HepG2 (cell line): ENCODE data around the gene PDE3B. TPM values are rescaled to one million over a fixed set of nuclear protein-coding genes. Genes with fewer than 3 reads are reported as not detected.
A peak's percentile ranks its signal among the peaks of the same experiment; 100 is the strongest.

ENCODE experiments used
- NPAS2 ChIP-seq: sonication (generic); formaldehyde crosslinking; IDR thresholded peaks from 2 replicates; pipeline ENCODE4 v1.8.0; 2022; ENCODE audit warnings: mild to moderate bottlenecking, missing genetic modification reagents, borderline replicate concordance
- SP4 ChIP-seq: sonication (generic); formaldehyde crosslinking; IDR thresholded peaks from 2 replicates; pipeline ENCODE4 v1.8.1; 2023; ENCODE audit warnings: mild to moderate bottlenecking, missing genetic modification reagents
- SPEN ChIP-seq: sonication (generic); formaldehyde crosslinking; IDR thresholded peaks from 2 replicates; pipeline ENCODE4 v1.5.1; 2020; ENCODE audit warnings: low read depth, mild to moderate bottlenecking, missing genetic modification reagents
- ZNF564 ChIP-seq: sonication (generic); formaldehyde crosslinking; IDR thresholded peaks from 2 replicates; pipeline ENCODE4 v1.8.1; 2023; ENCODE audit warnings: mild to moderate bottlenecking, missing genetic modification reagents
- ZNF737 ChIP-seq: sonication (generic); formaldehyde crosslinking; IDR thresholded peaks from 2 replicates; pipeline ENCODE4 v1.5.0; 2020; ENCODE audit warnings: missing genetic modification reagents, mild to moderate bottlenecking, borderline replicate concordance
- ZNF740 ChIP-seq: sonication (generic); formaldehyde crosslinking; IDR thresholded peaks from 2 replicates; pipeline ENCODE4 v1.4.0; 2020; ENCODE audit warnings: missing genetic modification reagents
- ZNF773 ChIP-seq: sonication (generic); formaldehyde crosslinking; IDR thresholded peaks from 2 replicates; pipeline ENCODE4 v1.4.0; 2020; ENCODE audit warnings: missing genetic modification reagents, borderline replicate concordance
- polyA plus RNA-seq, 8 experiments: library from polyadenylated mRNA; depleted of rRNA in 3 of 8; stranded (reverse) in 7 of 8; unstranded in 1 of 8; fragments of >200 nt; fragmentation: Illumina TruSeq in 4 of 8; extraction: Trizol in 4 of 8; gene quantifications; 2 replicates each; pipeline versions ENCODE4 v1.2.1 to v1.2.3, GENCODE V29; 2011 to 2016; ENCODE audit warnings: low read depth in 4 of 8, missing spikeins in 1 of 8, mixed read lengths in 1 of 8; ENCODE audit not compliant: insufficient read depth in 1 of 8
- total RNA-seq, 5 experiments: library from RNA; depleted of rRNA; stranded (reverse); fragments of >200 nt; fragmentation: Illumina TruSeq; extraction: Trizol; gene quantifications; 2 replicates each; pipeline ENCODE4 v1.2.3, GENCODE V29; 2016; ENCODE audit warnings: low read depth in 1 of 5
- TF ChIP-seq, protein P1 (sequence below): sonication (generic); formaldehyde crosslinking; IDR thresholded peaks from 2 replicates; pipeline ENCODE4 v1.4.0; 2020; ENCODE audit warnings: missing genetic modification reagents
- TF ChIP-seq, protein P2 (sequence below): sonication (generic); formaldehyde crosslinking; IDR thresholded peaks from 2 replicates; pipeline ENCODE4 v1.4.0; 2020; ENCODE audit warnings: mild to moderate bottlenecking, missing genetic modification reagents
- TF ChIP-seq, protein P3 (sequence below): sonication (generic); formaldehyde crosslinking; IDR thresholded peaks from 2 replicates; pipeline ENCODE4 v1.8.0; 2023; ENCODE audit warnings: mild to moderate bottlenecking, missing genetic modification reagents
- TF ChIP-seq, protein P4 (sequence below): sonication (generic); formaldehyde crosslinking; IDR thresholded peaks from 2 replicates; pipeline ENCODE4 v1.5.0; 2020; ENCODE audit warnings: missing genetic modification reagents

Gene PDE3B
- total and polyA plus RNA-seq, 2 of the 13 experiments (the other 11 are each of a cell fraction or from before 2014, with no cell fraction given) = 14.1 to 26.5 TPM

- TF ChIP-seq ZNF740 (CRISPR knock-in tag) (no peak), SP4 (CRISPR knock-in tag) (no peak), SPEN (CRISPR knock-in tag) (peak; percentile 17; the same call in 1 of the 2 replicates), ZNF773 (CRISPR knock-in tag) (no peak), NPAS2 (CRISPR knock-in tag) (no peak), ZNF737 (no peak), ZNF564 (CRISPR knock-in tag) (no peak)
- TF ChIP-seq, protein P1, sequence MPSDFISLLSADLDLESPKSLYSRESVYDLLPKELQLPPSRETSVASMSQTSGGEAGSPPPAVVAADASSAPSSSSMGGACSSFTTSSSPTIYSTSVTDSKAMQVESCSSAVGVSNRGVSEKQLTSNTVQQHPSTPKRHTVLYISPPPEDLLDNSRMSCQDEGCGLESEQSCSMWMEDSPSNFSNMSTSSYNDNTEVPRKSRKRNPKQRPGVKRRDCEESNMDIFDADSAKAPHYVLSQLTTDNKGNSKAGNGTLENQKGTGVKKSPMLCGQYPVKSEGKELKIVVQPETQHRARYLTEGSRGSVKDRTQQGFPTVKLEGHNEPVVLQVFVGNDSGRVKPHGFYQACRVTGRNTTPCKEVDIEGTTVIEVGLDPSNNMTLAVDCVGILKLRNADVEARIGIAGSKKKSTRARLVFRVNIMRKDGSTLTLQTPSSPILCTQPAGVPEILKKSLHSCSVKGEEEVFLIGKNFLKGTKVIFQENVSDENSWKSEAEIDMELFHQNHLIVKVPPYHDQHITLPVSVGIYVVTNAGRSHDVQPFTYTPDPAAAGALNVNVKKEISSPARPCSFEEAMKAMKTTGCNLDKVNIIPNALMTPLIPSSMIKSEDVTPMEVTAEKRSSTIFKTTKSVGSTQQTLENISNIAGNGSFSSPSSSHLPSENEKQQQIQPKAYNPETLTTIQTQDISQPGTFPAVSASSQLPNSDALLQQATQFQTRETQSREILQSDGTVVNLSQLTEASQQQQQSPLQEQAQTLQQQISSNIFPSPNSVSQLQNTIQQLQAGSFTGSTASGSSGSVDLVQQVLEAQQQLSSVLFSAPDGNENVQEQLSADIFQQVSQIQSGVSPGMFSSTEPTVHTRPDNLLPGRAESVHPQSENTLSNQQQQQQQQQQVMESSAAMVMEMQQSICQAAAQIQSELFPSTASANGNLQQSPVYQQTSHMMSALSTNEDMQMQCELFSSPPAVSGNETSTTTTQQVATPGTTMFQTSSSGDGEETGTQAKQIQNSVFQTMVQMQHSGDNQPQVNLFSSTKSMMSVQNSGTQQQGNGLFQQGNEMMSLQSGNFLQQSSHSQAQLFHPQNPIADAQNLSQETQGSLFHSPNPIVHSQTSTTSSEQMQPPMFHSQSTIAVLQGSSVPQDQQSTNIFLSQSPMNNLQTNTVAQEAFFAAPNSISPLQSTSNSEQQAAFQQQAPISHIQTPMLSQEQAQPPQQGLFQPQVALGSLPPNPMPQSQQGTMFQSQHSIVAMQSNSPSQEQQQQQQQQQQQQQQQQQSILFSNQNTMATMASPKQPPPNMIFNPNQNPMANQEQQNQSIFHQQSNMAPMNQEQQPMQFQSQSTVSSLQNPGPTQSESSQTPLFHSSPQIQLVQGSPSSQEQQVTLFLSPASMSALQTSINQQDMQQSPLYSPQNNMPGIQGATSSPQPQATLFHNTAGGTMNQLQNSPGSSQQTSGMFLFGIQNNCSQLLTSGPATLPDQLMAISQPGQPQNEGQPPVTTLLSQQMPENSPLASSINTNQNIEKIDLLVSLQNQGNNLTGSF (CRISPR knock-in tag) = no peak
- TF ChIP-seq, protein P2, sequence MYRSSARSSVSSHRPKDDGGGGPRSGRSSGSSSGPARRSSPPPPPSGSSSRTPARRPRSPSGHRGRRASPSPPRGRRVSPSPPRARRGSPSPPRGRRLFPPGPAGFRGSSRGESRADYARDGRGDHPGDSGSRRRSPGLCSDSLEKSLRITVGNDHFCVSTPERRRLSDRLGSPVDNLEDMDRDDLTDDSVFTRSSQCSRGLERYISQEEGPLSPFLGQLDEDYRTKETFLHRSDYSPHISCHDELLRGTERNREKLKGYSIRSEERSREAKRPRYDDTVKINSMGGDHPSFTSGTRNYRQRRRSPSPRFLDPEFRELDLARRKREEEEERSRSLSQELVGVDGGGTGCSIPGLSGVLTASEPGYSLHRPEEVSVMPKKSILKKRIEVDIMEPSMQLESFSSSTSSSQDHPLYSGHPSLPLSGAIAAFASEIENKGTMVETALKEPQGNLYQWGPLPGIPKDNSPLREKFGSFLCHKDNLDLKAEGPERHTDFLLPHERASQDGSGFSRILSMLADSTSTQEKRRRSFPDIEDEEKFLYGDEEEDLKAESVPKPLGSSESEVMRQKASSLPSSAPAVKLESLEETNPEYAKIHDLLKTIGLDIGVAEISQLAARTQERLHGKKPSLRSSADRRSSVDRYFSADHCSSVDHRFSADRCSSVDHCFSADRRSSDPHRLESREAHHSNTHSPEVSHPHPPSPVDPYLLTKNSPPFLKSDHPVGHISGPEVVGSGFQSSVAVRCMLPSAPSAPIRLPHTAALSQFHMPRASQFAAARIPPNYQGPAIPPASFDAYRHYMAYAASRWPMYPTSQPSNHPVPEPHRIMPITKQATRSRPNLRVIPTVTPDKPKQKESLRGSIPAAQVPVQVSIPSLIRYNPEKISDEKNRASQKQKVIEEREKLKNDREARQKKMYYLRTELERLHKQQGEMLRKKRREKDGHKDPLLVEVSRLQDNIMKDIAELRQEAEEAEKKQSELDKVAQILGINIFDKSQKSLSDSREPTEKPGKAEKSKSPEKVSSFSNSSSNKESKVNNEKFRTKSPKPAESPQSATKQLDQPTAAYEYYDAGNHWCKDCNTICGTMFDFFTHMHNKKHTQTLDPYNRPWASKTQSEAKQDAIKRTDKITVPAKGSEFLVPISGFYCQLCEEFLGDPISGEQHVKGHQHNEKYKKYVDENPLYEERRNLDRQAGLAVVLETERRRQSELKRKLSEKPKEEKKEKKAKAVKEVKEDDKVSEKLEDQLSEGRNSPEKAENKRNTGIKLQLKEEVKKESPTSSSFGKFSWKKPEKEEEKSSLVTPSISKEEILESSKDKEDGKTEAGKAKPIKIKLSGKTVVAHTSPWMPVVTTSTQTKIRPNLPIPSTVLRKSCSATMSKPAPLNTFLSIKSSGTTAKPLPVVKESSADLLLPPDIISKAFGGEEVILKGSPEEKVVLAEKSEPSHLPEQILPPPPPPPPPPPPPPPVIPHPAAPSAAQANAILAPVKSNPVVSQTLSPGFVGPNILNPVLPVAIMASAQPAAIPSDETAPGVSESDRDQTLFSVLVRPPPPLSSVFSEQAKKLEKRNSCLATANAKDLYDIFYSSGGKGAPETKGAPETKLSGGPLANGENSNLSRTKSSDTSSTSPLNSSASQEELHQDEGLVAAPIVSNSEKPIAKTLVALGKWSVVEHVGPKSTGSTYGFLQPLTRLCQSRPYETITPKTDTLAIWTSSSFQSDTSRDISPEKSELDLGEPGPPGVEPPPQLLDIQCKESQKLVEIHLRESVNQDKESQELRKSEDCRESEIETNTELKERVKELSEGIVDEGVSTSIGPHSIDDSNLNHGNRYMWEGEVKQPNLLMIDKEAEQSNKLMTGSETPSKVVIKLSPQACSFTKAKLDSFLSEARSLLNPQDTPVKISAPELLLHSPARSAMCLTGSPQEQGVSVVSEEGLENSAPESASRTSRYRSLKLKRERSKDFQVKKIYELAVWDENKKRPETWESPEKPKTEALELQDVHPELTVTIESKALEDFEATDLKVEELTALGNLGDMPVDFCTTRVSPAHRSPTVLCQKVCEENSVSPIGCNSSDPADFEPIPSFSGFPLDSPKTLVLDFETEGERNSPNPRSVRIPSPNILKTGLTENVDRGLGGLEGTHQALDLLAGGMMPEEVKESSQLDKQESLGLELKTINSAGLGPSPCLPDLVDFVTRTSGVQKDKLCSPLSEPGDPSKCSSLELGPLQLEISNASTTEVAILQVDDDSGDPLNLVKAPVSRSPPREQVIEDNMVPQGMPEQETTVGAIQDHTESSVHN = no peak
- TF ChIP-seq, protein P3, sequence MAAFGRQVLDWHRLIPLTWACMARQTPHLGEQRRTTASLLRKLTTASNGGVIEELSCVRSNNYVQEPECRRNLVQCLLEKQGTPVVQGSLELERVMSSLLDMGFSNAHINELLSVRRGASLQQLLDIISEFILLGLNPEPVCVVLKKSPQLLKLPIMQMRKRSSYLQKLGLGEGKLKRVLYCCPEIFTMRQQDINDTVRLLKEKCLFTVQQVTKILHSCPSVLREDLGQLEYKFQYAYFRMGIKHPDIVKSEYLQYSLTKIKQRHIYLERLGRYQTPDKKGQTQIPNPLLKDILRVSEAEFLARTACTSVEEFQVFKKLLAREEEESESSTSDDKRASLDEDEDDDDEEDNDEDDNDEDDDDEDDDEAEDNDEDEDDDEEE (CRISPR knock-in tag) = no peak
- TF ChIP-seq, protein P4, sequence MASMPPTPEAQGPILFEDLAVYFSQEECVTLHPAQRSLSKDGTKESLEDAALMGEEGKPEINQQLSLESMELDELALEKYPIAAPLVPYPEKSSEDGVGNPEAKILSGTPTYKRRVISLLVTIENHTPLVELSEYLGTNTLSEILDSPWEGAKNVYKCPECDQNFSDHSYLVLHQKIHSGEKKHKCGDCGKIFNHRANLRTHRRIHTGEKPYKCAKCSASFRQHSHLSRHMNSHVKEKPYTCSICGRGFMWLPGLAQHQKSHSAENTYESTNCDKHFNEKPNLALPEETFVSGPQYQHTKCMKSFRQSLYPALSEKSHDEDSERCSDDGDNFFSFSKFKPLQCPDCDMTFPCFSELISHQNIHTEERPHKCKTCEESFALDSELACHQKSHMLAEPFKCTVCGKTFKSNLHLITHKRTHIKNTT (CRISPR knock-in tag) = no peak
These were observed 23.7 kb upstream of the PDE3B start (continued) for GRCh38 chr11:14619603-14620531.
